ENCODE results near the gene EHMT1.

DNA sequence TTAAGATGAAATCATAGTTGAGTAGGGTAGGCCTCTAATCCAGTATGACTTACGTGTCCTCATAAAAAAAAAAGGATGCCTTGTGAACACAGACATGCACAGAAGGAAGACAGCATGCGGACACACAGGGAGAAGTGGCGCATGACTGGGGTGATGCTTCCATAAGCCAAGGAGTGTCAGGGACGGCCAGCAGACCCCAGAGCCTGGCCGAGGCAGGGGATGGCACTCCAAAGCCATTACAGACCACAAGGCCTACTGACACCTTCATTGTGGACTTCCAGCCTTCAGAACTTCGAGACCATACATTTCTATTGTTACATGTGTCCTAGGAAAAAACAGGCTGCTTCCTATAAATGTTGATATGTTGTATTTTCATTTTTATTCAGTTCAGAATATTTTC is 19.9 kb downstream of the EHMT1 start:
- TF ChIP-seq, protein P1, sequence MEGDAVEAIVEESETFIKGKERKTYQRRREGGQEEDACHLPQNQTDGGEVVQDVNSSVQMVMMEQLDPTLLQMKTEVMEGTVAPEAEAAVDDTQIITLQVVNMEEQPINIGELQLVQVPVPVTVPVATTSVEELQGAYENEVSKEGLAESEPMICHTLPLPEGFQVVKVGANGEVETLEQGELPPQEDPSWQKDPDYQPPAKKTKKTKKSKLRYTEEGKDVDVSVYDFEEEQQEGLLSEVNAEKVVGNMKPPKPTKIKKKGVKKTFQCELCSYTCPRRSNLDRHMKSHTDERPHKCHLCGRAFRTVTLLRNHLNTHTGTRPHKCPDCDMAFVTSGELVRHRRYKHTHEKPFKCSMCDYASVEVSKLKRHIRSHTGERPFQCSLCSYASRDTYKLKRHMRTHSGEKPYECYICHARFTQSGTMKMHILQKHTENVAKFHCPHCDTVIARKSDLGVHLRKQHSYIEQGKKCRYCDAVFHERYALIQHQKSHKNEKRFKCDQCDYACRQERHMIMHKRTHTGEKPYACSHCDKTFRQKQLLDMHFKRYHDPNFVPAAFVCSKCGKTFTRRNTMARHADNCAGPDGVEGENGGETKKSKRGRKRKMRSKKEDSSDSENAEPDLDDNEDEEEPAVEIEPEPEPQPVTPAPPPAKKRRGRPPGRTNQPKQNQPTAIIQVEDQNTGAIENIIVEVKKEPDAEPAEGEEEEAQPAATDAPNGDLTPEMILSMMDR (IDR thresholded peaks at IDR 0.05) = no peak
- TF ChIP-seq SIN3A (IDR thresholded peaks at IDR 0.05; ENCODE audit: borderline replicate concordance, insufficient read depth, low read depth, low read length) (no peak), POLR2AphosphoS5 (IDR thresholded peaks at IDR 0.05; ENCODE audit: low read depth, low read length) (no peak)
- TF ChIP-seq, protein P2, sequence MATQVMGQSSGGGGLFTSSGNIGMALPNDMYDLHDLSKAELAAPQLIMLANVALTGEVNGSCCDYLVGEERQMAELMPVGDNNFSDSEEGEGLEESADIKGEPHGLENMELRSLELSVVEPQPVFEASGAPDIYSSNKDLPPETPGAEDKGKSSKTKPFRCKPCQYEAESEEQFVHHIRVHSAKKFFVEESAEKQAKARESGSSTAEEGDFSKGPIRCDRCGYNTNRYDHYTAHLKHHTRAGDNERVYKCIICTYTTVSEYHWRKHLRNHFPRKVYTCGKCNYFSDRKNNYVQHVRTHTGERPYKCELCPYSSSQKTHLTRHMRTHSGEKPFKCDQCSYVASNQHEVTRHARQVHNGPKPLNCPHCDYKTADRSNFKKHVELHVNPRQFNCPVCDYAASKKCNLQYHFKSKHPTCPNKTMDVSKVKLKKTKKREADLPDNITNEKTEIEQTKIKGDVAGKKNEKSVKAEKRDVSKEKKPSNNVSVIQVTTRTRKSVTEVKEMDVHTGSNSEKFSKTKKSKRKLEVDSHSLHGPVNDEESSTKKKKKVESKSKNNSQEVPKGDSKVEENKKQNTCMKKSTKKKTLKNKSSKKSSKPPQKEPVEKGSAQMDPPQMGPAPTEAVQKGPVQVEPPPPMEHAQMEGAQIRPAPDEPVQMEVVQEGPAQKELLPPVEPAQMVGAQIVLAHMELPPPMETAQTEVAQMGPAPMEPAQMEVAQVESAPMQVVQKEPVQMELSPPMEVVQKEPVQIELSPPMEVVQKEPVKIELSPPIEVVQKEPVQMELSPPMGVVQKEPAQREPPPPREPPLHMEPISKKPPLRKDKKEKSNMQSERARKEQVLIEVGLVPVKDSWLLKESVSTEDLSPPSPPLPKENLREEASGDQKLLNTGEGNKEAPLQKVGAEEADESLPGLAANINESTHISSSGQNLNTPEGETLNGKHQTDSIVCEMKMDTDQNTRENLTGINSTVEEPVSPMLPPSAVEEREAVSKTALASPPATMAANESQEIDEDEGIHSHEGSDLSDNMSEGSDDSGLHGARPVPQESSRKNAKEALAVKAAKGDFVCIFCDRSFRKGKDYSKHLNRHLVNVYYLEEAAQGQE (IDR thresholded peaks at IDR 0.05; ENCODE audit: insufficient read depth in 1 of 2, low read depth in 2 of 2, low read length in 1 of 2) = no peak

All from Panc1 (cell line).